ENCODE measurements around the gene MAD1L1. TPM values are rescaled to one million over a fixed set of nuclear protein-coding genes. Genes with fewer than 3 reads are reported as not detected.

Gene MAD1L1
- total RNA-seq, 1 donor from 2014 or later: 57.6 TPM

GRCh38 chr7:2201128-2201527 is 31.6 kb downstream of the MAD1L1 start:
- Mint-ChIP-seq H3K36me3 (ENCODE audit: unreplicated experiment) (no peaks in the 10 kb centered on the region), H3K27ac (ENCODE audit: unreplicated experiment) (no peak overlapping the region), H3K4me1 (ENCODE audit: low read depth, unreplicated experiment) (peaks cover 26% of the 10 kb centered on the region), H3K4me3 (ENCODE audit: unreplicated experiment) (no peak overlapping the region), H3K9me3 (ENCODE audit: unreplicated experiment) (peaks cover 10% of the 10 kb centered on the region), H3K27me3 (ENCODE audit: unreplicated experiment) (peaks cover 5% of the 10 kb centered on the region)
- no peak for DNase-seq
- TF ChIP-seq CTCF (IDR thresholded peaks at IDR 0.05; ENCODE audit: partially characterized antibody, unreplicated experiment): no peak

GRCh38 chr7:2200584-2200980 is 32.2 kb downstream of the MAD1L1 start:
- Mint-ChIP-seq H3K36me3 (ENCODE audit: unreplicated experiment) (no peaks in the 10 kb centered on the region), H3K4me3 (ENCODE audit: unreplicated experiment) (no peak overlapping the region), H3K9me3 (ENCODE audit: unreplicated experiment) (peaks cover 10% of the 10 kb centered on the region), H3K27me3 (ENCODE audit: unreplicated experiment) (peaks cover 5% of the 10 kb centered on the region), H3K4me1 (ENCODE audit: low read depth, unreplicated experiment) (peaks cover 25% of the 10 kb centered on the region), H3K27ac (ENCODE audit: unreplicated experiment) (no peak overlapping the region)
- TF ChIP-seq CTCF (IDR thresholded peaks at IDR 0.05; ENCODE audit: partially characterized antibody, unreplicated experiment): no peak
- DNase-seq: no peak

- no peak for DNase-seq
- Mint-ChIP-seq H3K4me3 (ENCODE audit: unreplicated experiment) (no peak overlapping the region), H3K27me3 (ENCODE audit: unreplicated experiment) (peaks cover 2% of the 10 kb centered on the region), H3K9me3 (ENCODE audit: unreplicated experiment) (peaks cover 10% of the 10 kb centered on the region), H3K27ac (ENCODE audit: unreplicated experiment) (no peak overlapping the region), H3K4me1 (ENCODE audit: low read depth, unreplicated experiment) (peaks cover 23% of the 10 kb centered on the region), H3K36me3 (ENCODE audit: unreplicated experiment) (no peaks in the 10 kb centered on the region)
- TF ChIP-seq CTCF (IDR thresholded peaks at IDR 0.05; ENCODE audit: partially characterized antibody, unreplicated experiment): no peak
Measured at GRCh38 chr7:2199956-2200583, 32.7 kb downstream of the MAD1L1 start.

- Mint-ChIP-seq H3K4me1 (ENCODE audit: low read depth, unreplicated experiment) (peaks cover 23% of the 10 kb centered on the region), H3K27me3 (ENCODE audit: unreplicated experiment) (peaks cover 2% of the 10 kb centered on the region), H3K27ac (ENCODE audit: unreplicated experiment) (no peak overlapping the region), H3K36me3 (ENCODE audit: unreplicated experiment) (no peaks in the 10 kb centered on the region), H3K4me3 (ENCODE audit: unreplicated experiment) (no peak overlapping the region), H3K9me3 (ENCODE audit: unreplicated experiment) (peaks cover 10% of the 10 kb centered on the region)
- no peak for DNase-seq
- no peak for TF ChIP-seq CTCF (IDR thresholded peaks at IDR 0.05; ENCODE audit: partially characterized antibody, unreplicated experiment)
Measured at GRCh38 chr7:2199528-2199927, 33.2 kb downstream of the MAD1L1 start.

- peaks cover 10% of the 10 kb centered on the region for H3K9me3 Mint-ChIP-seq (ENCODE audit: unreplicated experiment)
- no peaks in the 10 kb centered on the region for H3K36me3 Mint-ChIP-seq (ENCODE audit: unreplicated experiment)
- no peak overlapping the region for H3K27ac Mint-ChIP-seq (ENCODE audit: unreplicated experiment)
- peaks cover 16% of the 10 kb centered on the region for H3K4me1 Mint-ChIP-seq (ENCODE audit: low read depth, unreplicated experiment)
- peaks cover 2% of the 10 kb centered on the region for H3K27me3 Mint-ChIP-seq (ENCODE audit: unreplicated experiment)
- no peak overlapping the region for H3K4me3 Mint-ChIP-seq (ENCODE audit: unreplicated experiment)
- DNase-seq: no peak
- TF ChIP-seq CTCF (IDR thresholded peaks at IDR 0.05; ENCODE audit: partially characterized antibody, unreplicated experiment): no peak
Measured at GRCh38 chr7:2198760-2199159, 34.0 kb downstream of the MAD1L1 start.
